H1 (cell line): ENCODE results near the gene NDUFAF3. TPM values are rescaled to one million over a fixed set of nuclear protein-coding genes. Genes with fewer than 3 reads are reported as not detected.

Experiments used
- JUN ChIP-seq: IDR thresholded peaks from 2 replicates; pipeline ENCODE4 v1.6.1; 2011; ENCODE audit warnings: low read depth, mild to moderate bottlenecking, improper control_type of control experiment, low read length
- POLR2AphosphoS5 ChIP-seq: IDR thresholded peaks from 2 replicates; pipeline ENCODE4 v1.6.1; 2011; ENCODE audit warnings: low read depth, low read length
- polyA plus RNA-seq, 7 experiments: library from polyadenylated mRNA; depleted of rRNA in 3 of 7; stranded (reverse) in 5 of 7; unstranded in 2 of 7; fragments of >200 nt in 5 of 7; fragments of 200-250 nt in 2 of 7; gene quantifications; 1 replicate in 5 of 7; 2 replicates in 1 of 7; 4 replicates in 1 of 7; pipeline versions ENCODE4 v1.2.1 to v1.2.3, GENCODE V29; 2011 to 2013; ENCODE audit warnings: missing spikeins in 2 of 7, mixed read lengths in 2 of 7
- total RNA-seq: library from RNA; stranded (reverse); fragmentation: NEBNext Ultra II Directional; extraction: Animal tissue kit (Norgen Biotek cat#: 25700); gene quantifications from 2 replicates; pipeline ENCODE4 v1.2.1, GENCODE V29; 2021
- TF ChIP-seq, protein P1 (sequence below): fragments of 300-600 bp; sonication (generic); IDR thresholded peaks from 2 replicates; pipeline ENCODE4 v1.7.1; 2012; ENCODE audit warnings: low read length, moderate library complexity, mild to moderate bottlenecking, inconsistent platforms; ENCODE audit not compliant: insufficient replicate concordance

The NDUFAF3 gene
- total and polyA plus RNA-seq, 2 of the 8 experiments (the other 6 are each of a cell fraction or from before 2014, with no cell fraction given), result 27.8 to 45.5 TPM

DNA sequence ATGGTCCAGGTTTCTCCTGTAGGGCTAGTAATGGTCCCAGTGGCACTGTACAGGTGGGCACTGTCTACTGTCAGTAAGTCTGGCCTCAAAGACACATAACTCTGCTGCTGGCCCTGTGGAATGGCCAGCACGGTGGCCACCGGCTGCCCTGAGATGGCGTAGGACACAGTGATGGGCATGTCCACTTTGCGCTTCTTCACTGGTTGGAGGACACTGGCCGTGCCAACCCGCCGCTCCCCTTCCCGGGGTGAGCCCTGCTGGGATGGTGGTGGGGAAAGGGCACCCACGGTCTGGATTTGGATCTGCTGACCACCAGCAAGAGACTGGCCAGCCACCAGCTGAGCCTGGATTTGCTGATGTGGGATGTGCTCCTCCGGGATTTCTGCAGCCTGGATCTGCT, 35.3 kb downstream of the NDUFAF3 start (continued):
- TF ChIP-seq, protein P1, sequence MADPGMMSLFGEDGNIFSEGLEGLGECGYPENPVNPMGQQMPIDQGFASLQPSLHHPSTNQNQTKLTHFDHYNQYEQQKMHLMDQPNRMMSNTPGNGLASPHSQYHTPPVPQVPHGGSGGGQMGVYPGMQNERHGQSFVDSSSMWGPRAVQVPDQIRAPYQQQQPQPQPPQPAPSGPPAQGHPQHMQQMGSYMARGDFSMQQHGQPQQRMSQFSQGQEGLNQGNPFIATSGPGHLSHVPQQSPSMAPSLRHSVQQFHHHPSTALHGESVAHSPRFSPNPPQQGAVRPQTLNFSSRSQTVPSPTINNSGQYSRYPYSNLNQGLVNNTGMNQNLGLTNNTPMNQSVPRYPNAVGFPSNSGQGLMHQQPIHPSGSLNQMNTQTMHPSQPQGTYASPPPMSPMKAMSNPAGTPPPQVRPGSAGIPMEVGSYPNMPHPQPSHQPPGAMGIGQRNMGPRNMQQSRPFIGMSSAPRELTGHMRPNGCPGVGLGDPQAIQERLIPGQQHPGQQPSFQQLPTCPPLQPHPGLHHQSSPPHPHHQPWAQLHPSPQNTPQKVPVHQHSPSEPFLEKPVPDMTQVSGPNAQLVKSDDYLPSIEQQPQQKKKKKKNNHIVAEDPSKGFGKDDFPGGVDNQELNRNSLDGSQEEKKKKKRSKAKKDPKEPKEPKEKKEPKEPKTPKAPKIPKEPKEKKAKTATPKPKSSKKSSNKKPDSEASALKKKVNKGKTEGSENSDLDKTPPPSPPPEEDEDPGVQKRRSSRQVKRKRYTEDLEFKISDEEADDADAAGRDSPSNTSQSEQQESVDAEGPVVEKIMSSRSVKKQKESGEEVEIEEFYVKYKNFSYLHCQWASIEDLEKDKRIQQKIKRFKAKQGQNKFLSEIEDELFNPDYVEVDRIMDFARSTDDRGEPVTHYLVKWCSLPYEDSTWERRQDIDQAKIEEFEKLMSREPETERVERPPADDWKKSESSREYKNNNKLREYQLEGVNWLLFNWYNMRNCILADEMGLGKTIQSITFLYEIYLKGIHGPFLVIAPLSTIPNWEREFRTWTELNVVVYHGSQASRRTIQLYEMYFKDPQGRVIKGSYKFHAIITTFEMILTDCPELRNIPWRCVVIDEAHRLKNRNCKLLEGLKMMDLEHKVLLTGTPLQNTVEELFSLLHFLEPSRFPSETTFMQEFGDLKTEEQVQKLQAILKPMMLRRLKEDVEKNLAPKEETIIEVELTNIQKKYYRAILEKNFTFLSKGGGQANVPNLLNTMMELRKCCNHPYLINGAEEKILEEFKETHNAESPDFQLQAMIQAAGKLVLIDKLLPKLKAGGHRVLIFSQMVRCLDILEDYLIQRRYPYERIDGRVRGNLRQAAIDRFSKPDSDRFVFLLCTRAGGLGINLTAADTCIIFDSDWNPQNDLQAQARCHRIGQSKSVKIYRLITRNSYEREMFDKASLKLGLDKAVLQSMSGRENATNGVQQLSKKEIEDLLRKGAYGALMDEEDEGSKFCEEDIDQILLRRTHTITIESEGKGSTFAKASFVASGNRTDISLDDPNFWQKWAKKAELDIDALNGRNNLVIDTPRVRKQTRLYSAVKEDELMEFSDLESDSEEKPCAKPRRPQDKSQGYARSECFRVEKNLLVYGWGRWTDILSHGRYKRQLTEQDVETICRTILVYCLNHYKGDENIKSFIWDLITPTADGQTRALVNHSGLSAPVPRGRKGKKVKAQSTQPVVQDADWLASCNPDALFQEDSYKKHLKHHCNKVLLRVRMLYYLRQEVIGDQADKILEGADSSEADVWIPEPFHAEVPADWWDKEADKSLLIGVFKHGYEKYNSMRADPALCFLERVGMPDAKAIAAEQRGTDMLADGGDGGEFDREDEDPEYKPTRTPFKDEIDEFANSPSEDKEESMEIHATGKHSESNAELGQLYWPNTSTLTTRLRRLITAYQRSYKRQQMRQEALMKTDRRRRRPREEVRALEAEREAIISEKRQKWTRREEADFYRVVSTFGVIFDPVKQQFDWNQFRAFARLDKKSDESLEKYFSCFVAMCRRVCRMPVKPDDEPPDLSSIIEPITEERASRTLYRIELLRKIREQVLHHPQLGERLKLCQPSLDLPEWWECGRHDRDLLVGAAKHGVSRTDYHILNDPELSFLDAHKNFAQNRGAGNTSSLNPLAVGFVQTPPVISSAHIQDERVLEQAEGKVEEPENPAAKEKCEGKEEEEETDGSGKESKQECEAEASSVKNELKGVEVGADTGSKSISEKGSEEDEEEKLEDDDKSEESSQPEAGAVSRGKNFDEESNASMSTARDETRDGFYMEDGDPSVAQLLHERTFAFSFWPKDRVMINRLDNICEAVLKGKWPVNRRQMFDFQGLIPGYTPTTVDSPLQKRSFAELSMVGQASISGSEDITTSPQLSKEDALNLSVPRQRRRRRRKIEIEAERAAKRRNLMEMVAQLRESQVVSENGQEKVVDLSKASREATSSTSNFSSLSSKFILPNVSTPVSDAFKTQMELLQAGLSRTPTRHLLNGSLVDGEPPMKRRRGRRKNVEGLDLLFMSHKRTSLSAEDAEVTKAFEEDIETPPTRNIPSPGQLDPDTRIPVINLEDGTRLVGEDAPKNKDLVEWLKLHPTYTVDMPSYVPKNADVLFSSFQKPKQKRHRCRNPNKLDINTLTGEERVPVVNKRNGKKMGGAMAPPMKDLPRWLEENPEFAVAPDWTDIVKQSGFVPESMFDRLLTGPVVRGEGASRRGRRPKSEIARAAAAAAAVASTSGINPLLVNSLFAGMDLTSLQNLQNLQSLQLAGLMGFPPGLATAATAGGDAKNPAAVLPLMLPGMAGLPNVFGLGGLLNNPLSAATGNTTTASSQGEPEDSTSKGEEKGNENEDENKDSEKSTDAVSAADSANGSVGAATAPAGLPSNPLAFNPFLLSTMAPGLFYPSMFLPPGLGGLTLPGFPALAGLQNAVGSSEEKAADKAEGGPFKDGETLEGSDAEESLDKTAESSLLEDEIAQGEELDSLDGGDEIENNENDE, result no peak
- TF ChIP-seq POLR2AphosphoS5 (no peak), JUN (no peak)
